ENCODE data around the gene NPLOC4.

The NPLOC4 gene

DNA sequence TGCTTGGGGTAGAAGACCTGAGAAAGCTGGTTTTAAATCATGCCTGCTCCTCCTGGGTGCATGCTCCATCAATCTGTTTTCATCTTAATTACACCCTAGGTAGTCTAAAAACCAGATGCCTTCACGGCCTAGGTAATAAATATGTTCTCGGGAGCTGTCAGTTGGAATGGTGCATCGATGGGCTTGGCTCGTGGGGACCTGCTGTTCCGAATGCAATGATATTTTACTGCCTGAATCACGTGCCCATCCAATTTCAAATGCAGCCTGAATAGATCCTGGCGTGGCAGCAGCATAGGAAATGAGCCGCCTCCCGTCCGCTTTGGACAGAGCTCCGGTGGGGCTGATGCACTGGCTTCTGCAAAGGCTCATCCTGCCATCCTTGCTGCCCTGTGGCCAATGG lies 65.9 kb downstream of the NPLOC4 start:
- Histone ChIP-seq H3K9me3 (ENCODE audit: control insufficient read depth, low read depth, low read length) (no peaks in the 10 kb centered on the region), H3K27ac (ENCODE audit: low read length) (no peak overlapping the region), H3K36me3 (ENCODE audit: control insufficient read depth, low read depth, low read length) (peaks cover 64% of the 10 kb centered on the region)

DNA sequence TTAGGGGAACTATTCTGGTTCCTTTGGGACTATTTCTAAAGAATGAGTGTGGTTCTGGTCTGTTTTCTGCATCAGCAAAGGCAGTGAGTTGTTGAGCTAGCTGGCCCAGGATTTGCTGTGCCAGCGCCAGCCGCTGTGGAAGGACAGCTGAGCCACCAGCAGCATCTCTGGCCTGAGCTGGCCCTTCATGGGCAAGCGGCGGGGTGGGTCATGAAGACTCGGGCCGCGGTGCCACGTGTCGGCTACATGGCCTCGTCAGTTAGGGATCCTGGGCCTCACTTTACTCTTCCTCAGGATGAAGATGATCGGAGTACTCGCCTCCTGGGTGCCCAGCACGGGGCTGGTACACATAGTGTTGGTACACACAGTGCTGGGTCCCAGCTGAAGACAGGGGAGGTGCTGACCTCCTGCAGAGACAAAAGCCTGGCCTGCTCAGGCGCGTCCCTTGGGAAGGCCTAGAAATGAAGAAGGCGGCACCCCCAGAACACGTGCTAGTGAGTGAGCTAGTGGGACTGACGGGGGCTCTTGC lies 66.9 kb downstream of the NPLOC4 start:
- no peaks in the 10 kb centered on the region for H3K27me3 ChIP-seq (ENCODE audit: control insufficient read depth, insufficient read depth, low read length)
- no peak overlapping the region for H3K4me3 ChIP-seq (ENCODE audit: low read length)
- H3K36me3 ChIP-seq (ENCODE audit: control insufficient read depth, low read depth, low read length): peaks cover 68% of the 10 kb centered on the region
- H3K9ac ChIP-seq (ENCODE audit: low read length): no peak overlapping the region
- H3K9me3 ChIP-seq (ENCODE audit: control insufficient read depth, low read depth, low read length): no peaks in the 10 kb centered on the region
- no peaks in the 10 kb centered on the region for H3K4me1 ChIP-seq (ENCODE audit: control insufficient read depth, low read depth, low read length)
- no peak overlapping the region for H3K27ac ChIP-seq (ENCODE audit: low read length)

More for the DNA sequence above, 65.9 kb downstream of the NPLOC4 start:
- Histone ChIP-seq H3K27me3 (ENCODE audit: control insufficient read depth, insufficient read depth, low read length) (no peaks in the 10 kb centered on the region), H3K9ac (ENCODE audit: low read length) (no peak overlapping the region), H3K4me3 (ENCODE audit: low read length) (no peak overlapping the region), H3K4me1 (ENCODE audit: control insufficient read depth, low read depth, low read length) (no peaks in the 10 kb centered on the region)

DNA sequence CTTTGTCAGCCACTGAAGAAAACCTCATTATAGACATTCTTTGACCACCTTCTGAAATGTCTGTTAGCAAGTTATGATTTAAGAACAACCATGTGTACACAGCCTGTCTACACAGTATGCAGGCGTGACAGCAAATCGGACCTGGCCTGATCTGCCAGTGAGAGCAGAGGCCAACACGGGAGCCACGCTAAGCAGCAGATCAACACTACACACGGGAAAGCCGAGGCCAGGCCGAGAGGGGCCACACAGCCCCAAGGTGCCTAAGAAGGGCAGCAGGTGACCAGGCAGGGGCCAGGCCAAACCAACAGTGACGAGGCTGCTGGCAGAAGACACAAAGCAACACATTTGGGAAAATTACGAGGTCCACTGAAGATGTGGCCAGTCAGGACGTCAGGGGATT lies 68.5 kb downstream of the NPLOC4 start:
- no peak overlapping the region for H3K9ac ChIP-seq (ENCODE audit: low read length)
- H3K27me3 ChIP-seq (ENCODE audit: control insufficient read depth, insufficient read depth, low read length): no peaks in the 10 kb centered on the region
- no peak overlapping the region for H3K27ac ChIP-seq (ENCODE audit: low read length)
- peaks cover 73% of the 10 kb centered on the region for H3K36me3 ChIP-seq (ENCODE audit: control insufficient read depth, low read depth, low read length)
- no peaks in the 10 kb centered on the region for H3K9me3 ChIP-seq (ENCODE audit: control insufficient read depth, low read depth, low read length)
- no peaks in the 10 kb centered on the region for H3K4me1 ChIP-seq (ENCODE audit: control insufficient read depth, low read depth, low read length)
- no peak overlapping the region for H3K4me3 ChIP-seq (ENCODE audit: low read length)

DNA sequence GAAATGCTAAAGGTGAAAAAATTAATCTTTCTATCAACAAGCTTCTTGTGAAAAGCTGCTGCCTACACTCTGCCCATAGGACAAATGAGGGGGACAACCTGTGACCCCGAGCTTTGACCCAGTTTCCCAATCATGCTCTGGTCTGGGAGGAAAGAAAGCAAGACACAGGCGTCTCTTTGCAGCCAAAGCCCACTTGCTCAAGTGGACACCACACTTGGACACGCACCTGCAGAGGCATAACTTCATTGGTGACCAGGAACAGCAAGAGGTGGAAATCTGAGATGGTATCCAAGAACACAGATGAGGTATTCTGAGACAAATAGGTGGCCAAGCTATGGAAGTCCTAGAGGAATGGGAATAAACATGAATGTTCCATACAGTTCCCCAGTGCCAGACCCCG lies 69.7 kb downstream of the NPLOC4 start:
- no peaks in the 10 kb centered on the region for H3K9me3 ChIP-seq (ENCODE audit: control insufficient read depth, low read depth, low read length)
- H3K9ac ChIP-seq (ENCODE audit: low read length): no peak overlapping the region
- peaks cover 82% of the 10 kb centered on the region for H3K36me3 ChIP-seq (ENCODE audit: control insufficient read depth, low read depth, low read length)
- H3K27me3 ChIP-seq (ENCODE audit: control insufficient read depth, insufficient read depth, low read length): no peaks in the 10 kb centered on the region
- H3K4me3 ChIP-seq (ENCODE audit: low read length): no peak overlapping the region
- no peaks in the 10 kb centered on the region for H3K4me1 ChIP-seq (ENCODE audit: control insufficient read depth, low read depth, low read length)
- no peak overlapping the region for H3K27ac ChIP-seq (ENCODE audit: low read length)

DNA sequence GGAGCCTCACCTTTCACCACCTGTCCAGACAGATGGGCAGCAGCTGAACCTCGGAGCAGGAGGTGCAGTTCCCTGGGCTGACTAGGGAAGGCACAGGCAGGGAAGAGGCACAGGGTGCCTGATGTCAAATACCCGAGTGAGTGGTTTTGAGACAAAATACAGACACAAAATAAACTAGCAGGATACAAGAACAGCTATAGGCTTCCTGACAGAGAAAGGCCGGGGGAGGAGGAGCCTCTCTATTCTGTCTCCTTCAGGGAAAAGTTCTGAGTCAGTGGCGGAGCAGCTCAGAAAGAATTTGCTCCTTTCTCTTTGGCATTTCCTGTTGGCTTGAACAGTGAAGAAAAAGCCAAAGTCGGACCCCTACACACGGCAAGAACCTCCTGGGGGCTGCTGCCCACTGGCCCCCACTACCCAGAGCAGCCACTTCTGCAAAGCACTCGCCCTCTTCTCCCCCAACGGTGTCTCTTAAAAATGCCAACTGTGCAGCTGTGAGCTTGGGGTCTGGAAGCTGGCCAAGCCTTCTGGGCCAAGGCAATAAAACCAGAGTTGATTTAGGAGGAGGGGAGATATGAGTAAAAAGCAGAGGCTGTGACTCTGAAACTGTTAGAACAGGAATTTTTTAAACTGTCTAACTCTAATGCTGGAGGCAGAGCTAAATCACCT lies 70.3 kb downstream of the NPLOC4 start:
- no peaks in the 10 kb centered on the region for H3K27me3 ChIP-seq (ENCODE audit: control insufficient read depth, insufficient read depth, low read length)
- H3K4me3 ChIP-seq (ENCODE audit: low read length): no peak overlapping the region
- no peak overlapping the region for H3K27ac ChIP-seq (ENCODE audit: low read length)

DNA sequence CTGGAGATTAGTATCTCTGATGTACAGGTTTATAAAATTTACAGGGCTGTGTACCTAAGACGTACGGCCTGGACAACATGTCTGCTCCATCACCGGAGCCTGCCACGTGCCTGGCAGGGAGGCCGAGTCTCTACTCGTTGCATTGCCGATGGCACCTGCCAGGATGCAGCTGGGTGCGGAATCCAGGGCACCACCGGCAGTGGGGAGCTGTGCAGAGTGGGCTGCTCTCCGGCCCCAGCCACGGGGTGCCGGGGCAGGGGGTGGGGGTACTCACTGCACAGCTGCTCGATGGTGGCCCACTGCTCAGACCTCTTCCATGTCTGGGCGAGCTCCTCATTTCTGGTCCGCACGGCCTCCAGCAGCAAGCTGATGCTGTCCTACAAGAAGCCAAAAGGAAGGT lies 71.7 kb downstream of the NPLOC4 start:
- Histone ChIP-seq H3K27ac (ENCODE audit: low read length) (no peak overlapping the region), H3K36me3 (ENCODE audit: control insufficient read depth, low read depth, low read length) (peaks cover 82% of the 10 kb centered on the region), H3K4me1 (ENCODE audit: control insufficient read depth, low read depth, low read length) (no peaks in the 10 kb centered on the region), H3K4me3 (ENCODE audit: low read length) (no peak overlapping the region), H3K9me3 (ENCODE audit: control insufficient read depth, low read depth, low read length) (no peaks in the 10 kb centered on the region), H3K27me3 (ENCODE audit: control insufficient read depth, insufficient read depth, low read length) (no peaks in the 10 kb centered on the region), H3K9ac (ENCODE audit: low read length) (no peak overlapping the region)

More for the DNA sequence above, 70.3 kb downstream of the NPLOC4 start:
- Histone ChIP-seq H3K4me1 (ENCODE audit: control insufficient read depth, low read depth, low read length) (no peaks in the 10 kb centered on the region), H3K9me3 (ENCODE audit: control insufficient read depth, low read depth, low read length) (no peaks in the 10 kb centered on the region), H3K36me3 (ENCODE audit: control insufficient read depth, low read depth, low read length) (peaks cover 83% of the 10 kb centered on the region), H3K9ac (ENCODE audit: low read length) (no peak overlapping the region)

DNA sequence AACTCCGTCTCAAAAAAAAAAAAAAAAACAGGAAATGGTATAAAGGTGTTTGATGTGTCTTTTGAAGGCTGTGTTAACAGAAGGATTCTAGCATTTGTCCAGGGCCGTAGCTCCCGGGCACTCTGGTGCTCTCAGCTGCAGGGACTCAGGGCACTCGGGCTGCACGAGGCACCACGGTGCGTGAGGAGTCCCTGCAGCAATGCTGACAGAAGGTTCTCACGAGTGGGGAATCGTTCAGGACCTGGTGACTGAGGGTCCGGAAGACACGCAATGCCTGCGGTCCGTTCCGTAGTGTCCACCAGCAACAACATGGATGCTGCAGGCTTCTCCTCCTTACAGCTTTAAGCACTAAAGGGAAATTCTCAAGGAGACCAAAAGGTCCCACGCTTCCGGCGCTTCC lies 72.1 kb downstream of the NPLOC4 start:
- Histone ChIP-seq H3K4me3 (ENCODE audit: low read length) (no peak overlapping the region), H3K36me3 (ENCODE audit: control insufficient read depth, low read depth, low read length) (peaks cover 77% of the 10 kb centered on the region), H3K27ac (ENCODE audit: low read length) (no peak overlapping the region), H3K9me3 (ENCODE audit: control insufficient read depth, low read depth, low read length) (no peaks in the 10 kb centered on the region), H3K9ac (ENCODE audit: low read length) (no peak overlapping the region), H3K27me3 (ENCODE audit: control insufficient read depth, insufficient read depth, low read length) (no peaks in the 10 kb centered on the region), H3K4me1 (ENCODE audit: control insufficient read depth, low read depth, low read length) (no peaks in the 10 kb centered on the region)

DNA sequence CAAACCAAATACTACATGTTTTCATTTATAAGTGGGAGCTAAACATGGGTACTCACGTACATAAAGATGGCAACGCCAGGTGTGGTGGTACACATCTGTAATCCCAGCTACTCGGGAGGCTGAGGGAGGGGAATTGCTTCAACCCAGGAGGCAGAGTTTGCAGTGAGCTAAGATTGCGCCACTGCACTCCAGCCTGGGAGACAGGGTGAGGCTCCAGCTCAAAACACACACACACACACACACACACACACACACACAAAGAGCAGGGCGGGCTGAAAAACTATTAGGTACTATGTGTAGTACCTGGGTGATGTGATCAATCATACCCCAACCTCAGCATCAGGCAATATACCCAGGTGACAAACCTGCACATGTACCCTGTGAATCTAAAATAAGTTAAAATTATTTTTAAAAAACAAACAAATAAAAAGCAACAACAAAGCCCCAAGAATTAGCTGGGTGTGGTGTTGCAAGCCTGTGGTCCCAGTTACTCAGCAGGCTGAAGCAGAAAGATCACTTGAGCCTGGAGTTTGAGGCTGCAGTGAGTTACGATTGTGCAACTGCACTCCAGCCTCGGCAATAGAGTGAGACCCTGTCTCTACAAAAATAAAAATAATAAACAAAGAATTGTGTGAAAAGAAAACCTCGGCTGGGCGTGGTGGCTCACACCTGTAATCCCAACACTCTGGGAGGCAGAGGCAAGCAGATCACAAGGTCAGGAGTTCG lies 72.9 kb downstream of the NPLOC4 start:
- Histone ChIP-seq H3K9me3 (ENCODE audit: control insufficient read depth, low read depth, low read length) (no peaks in the 10 kb centered on the region), H3K4me3 (ENCODE audit: low read length) (no peak overlapping the region), H3K27me3 (ENCODE audit: control insufficient read depth, insufficient read depth, low read length) (no peaks in the 10 kb centered on the region), H3K27ac (ENCODE audit: low read length) (no peak overlapping the region), H3K36me3 (ENCODE audit: control insufficient read depth, low read depth, low read length) (peaks cover 72% of the 10 kb centered on the region), H3K4me1 (ENCODE audit: control insufficient read depth, low read depth, low read length) (no peaks in the 10 kb centered on the region), H3K9ac (ENCODE audit: low read length) (no peak overlapping the region)

DNA sequence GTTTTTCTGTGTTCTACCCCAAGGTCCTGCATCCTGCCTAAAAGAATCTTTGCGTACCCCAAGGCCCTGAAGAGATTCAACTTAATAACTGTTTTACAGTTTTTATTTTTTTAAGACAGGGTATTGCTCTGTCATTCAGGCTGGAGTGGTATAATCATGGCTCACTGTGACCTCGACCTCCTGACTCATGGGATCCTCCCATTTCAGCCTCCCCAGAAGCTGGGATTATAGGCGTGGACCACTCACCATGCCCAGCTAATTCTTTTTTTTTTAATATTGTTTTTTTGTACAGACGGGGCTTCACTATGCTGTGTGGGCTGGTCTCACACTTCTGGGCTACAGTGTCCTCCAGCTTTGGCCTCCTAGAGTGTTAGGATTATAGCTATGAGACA lies 75.4 kb downstream of the NPLOC4 start:
- H3K4me3 ChIP-seq (ENCODE audit: low read length): no peak overlapping the region
- H3K4me1 ChIP-seq (ENCODE audit: control insufficient read depth, low read depth, low read length): no peaks in the 10 kb centered on the region
- H3K9ac ChIP-seq (ENCODE audit: low read length): no peak overlapping the region
- peaks cover 69% of the 10 kb centered on the region for H3K36me3 ChIP-seq (ENCODE audit: control insufficient read depth, low read depth, low read length)
- no peaks in the 10 kb centered on the region for H3K27me3 ChIP-seq (ENCODE audit: control insufficient read depth, insufficient read depth, low read length)
- no peak overlapping the region for H3K27ac ChIP-seq (ENCODE audit: low read length)
- no peaks in the 10 kb centered on the region for H3K9me3 ChIP-seq (ENCODE audit: control insufficient read depth, low read depth, low read length)

DNA sequence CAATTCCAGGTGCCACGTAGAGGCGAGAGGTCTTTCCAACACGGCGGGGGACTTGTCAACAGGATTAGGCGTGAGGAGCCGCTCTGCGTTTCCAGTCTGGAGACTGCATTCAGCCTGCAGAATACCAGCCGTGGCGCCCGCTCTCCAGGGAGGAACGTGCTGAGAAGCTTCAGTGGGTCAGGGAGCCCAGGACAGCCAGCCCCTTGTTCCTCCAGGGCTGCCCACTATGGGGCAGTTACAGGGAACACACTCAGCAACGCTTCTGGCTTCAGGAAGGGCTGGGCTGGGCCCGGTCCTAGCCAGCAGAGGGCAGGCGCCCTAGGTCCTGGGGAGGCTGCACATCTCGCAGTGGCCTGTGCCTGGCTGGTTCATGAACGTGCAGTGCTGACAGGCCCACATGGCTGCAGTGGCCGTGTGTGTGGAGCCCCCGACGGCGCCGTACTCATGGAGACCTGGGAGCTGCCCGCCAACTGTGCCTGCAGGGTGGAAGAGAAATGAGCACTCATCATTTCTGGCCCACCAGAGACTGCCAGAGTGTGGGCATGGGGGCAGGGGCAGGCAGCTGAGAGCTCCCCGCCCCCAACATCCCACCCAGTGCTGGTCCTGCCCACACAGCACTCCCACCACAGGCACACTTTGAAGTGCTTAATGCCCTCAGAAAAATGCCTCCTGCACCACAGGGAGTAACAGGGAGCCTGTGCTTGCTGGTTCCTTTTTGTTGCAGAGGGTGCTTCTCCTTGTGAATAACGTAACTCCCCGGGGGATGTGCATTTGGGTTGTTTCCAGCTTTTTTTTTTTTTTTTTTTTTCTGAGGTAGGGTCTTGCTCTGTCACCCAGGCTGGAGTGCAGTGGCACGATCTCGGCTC lies 77.7 kb downstream of the NPLOC4 start:
- Histone ChIP-seq H3K27me3 (ENCODE audit: control insufficient read depth, insufficient read depth, low read length) (no peaks in the 10 kb centered on the region), H3K9ac (ENCODE audit: low read length) (no peak overlapping the region)

DNA sequence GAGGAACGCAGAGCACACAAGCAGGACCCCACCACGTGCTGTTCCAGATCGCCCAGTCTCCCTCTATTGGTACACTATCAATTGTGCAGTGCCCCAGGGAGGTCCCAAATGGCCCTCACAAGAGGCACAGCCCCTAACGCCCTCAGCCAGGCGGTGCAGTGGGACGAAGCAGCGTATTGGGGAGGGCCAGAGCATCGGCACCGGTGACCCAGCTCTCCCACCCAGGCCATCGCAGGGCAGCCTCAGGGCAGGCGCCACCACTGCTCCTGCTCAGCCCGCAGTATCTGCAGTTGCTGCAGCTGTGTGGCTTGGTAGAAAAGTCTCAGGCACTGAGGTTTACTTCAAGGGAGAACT lies 78.8 kb downstream of the NPLOC4 start:
- H3K27me3 ChIP-seq (ENCODE audit: control insufficient read depth, insufficient read depth, low read length): no peaks in the 10 kb centered on the region
- H3K4me1 ChIP-seq (ENCODE audit: control insufficient read depth, low read depth, low read length): peaks cover 6% of the 10 kb centered on the region
- no peak overlapping the region for H3K27ac ChIP-seq (ENCODE audit: low read length)
- H3K4me3 ChIP-seq (ENCODE audit: low read length): no peak overlapping the region
- no peak overlapping the region for H3K9ac ChIP-seq (ENCODE audit: low read length)
- peaks cover 42% of the 10 kb centered on the region for H3K36me3 ChIP-seq (ENCODE audit: control insufficient read depth, low read depth, low read length)
- no peaks in the 10 kb centered on the region for H3K9me3 ChIP-seq (ENCODE audit: control insufficient read depth, low read depth, low read length)

More for the DNA sequence above, 77.7 kb downstream of the NPLOC4 start:
- H3K36me3 ChIP-seq (ENCODE audit: control insufficient read depth, low read depth, low read length): peaks cover 52% of the 10 kb centered on the region
- no peak overlapping the region for H3K4me3 ChIP-seq (ENCODE audit: low read length)
- H3K9me3 ChIP-seq (ENCODE audit: control insufficient read depth, low read depth, low read length): no peaks in the 10 kb centered on the region
- no peaks in the 10 kb centered on the region for H3K4me1 ChIP-seq (ENCODE audit: control insufficient read depth, low read depth, low read length)
- H3K27ac ChIP-seq (ENCODE audit: low read length): no peak overlapping the region

Data from iPS-18a (cell line).